Chondrocyte (in vitro differentiated cells): ENCODE data around the gene CYP24A1. TPM values are rescaled to one million over a fixed set of nuclear protein-coding genes. Genes with fewer than 3 reads are reported as not detected.

Experiments
- DNase-seq: peaks from one replicate; pipeline ENCODE4 v3.0.0; 2021; ENCODE audit warnings: mixed read lengths, low spot score
- H3K27ac Mint-ChIP-seq: one replicate; pipeline ENCODE4 v1.8.0; 2021; ENCODE audit warnings: mild to moderate bottlenecking, moderate library complexity, mixed read lengths; ENCODE audit not compliant: unreplicated experiment
- H3K27me3 Mint-ChIP-seq: 2 replicates; pipeline ENCODE4 v1.8.0; 2021; ENCODE audit warnings: low read depth, mixed read lengths
- H3K36me3 Mint-ChIP-seq: 2 replicates; pipeline ENCODE4 v1.8.0; 2021; ENCODE audit warnings: low read depth, mixed read lengths
- H3K4me1 Mint-ChIP-seq: 2 replicates; pipeline ENCODE4 v1.8.0; 2021; ENCODE audit warnings: low read depth, mild to moderate bottlenecking, mixed read lengths
- H3K4me3 Mint-ChIP-seq: one replicate; pipeline ENCODE4 v1.8.0; 2021; ENCODE audit warnings: mild to moderate bottlenecking, moderate library complexity, mixed read lengths; ENCODE audit not compliant: unreplicated experiment
- H3K9me3 Mint-ChIP-seq: 2 replicates; pipeline ENCODE4 v1.8.0; 2021; ENCODE audit warnings: low read depth, mixed read lengths
- CTCF ChIP-seq: fragments of 200-600 bp; sonication (generic); IDR thresholded peaks from 2 replicates; pipeline ENCODE4 v1.5.0; 2021; ENCODE audit warnings: antibody characterized with exemption, mild to moderate bottlenecking, moderate library complexity
- total RNA-seq: library from RNA; stranded (reverse); gene quantifications from 3 replicates; pipeline ENCODE4 v1.2.1, GENCODE V29; 2021

CYP24A1 gene
- total RNA-seq, 1 donor from 2014 or later = not detected

GRCh38 chr20:54138427-54138826 is 35.4 kb downstream of the CYP24A1 start:
- TF ChIP-seq CTCF = no peak
- Mint-ChIP-seq H3K4me3 (no peak overlapping the region), H3K27me3 (no peaks in the 10 kb centered on the region), H3K36me3 (no peaks in the 10 kb centered on the region), H3K27ac (no peak overlapping the region), H3K9me3 (peaks cover 3% of the 10 kb centered on the region), H3K4me1 (peaks cover 12% of the 10 kb centered on the region)
- DNase-seq = no peak

DNA sequence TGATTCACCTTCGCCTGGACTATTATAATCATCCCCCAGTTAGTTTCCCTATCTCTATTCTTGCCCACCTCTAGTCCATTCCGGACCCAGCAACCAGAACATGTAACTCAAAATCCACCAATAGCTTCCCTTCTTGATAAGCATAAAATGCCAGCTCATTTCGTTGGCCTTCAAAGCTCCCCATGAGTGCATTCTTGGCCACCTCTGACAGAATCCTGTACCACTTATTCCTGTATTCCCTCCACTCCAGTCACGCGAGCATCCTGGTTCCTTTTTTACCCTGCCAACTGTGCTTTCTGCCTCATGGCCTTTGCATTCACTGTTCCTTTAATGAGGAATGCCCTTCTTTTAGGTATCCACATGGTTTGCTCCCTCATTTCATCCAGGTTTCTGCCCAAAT is 36.7 kb downstream of the CYP24A1 start:
- no peaks in the 10 kb centered on the region for H3K27me3 Mint-ChIP-seq
- DNase-seq = no peak
- peaks cover 12% of the 10 kb centered on the region for H3K4me1 Mint-ChIP-seq
- H3K27ac Mint-ChIP-seq = no peak overlapping the region
- no peak overlapping the region for H3K4me3 Mint-ChIP-seq
- H3K36me3 Mint-ChIP-seq = no peaks in the 10 kb centered on the region
- no peak for TF ChIP-seq CTCF
- H3K9me3 Mint-ChIP-seq = peaks cover 3% of the 10 kb centered on the region

DNA sequence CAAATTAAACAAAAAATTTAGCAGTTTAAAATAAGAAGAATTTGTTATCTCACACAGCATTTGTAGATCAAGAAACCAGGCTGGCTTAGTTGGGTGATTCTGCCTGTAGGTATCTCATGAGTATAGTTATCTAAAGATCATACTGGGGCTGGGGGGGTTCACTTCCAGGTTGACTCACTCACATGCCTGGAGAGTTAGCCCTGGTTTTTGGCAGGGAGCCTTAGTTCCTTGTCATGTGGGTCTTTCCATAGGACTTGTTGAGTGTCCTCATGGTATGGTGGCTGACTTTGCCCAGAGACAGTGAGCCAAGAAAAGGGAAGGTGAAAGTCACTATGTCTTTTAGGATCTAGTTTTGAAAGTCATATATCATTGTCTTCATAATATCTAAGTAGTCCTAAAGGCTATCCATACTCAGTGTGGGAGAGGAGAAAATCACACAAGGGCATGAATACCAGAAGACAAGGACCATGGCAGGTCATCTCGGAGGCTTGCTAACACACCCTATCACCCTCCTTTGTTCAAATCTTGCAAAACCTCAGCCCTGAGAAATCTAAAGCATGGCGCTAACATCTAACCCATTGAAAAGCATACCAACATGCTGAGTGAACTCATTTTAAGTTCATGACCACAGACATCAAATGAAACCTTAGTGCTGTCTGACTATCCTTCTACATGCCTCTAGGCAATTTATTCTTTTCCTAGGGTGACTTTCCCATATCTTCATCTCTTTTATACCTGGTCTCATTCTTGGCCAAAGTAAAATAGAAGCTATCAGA is 39.2 kb downstream of the CYP24A1 start:
- no peak overlapping the region for H3K4me3 Mint-ChIP-seq
- H3K4me1 Mint-ChIP-seq = no peaks in the 10 kb centered on the region
- no peaks in the 10 kb centered on the region for H3K27me3 Mint-ChIP-seq
- DNase-seq = no peak
- no peak overlapping the region for H3K27ac Mint-ChIP-seq
- TF ChIP-seq CTCF = no peak
- H3K9me3 Mint-ChIP-seq = no peaks in the 10 kb centered on the region
- H3K36me3 Mint-ChIP-seq = no peaks in the 10 kb centered on the region

DNA sequence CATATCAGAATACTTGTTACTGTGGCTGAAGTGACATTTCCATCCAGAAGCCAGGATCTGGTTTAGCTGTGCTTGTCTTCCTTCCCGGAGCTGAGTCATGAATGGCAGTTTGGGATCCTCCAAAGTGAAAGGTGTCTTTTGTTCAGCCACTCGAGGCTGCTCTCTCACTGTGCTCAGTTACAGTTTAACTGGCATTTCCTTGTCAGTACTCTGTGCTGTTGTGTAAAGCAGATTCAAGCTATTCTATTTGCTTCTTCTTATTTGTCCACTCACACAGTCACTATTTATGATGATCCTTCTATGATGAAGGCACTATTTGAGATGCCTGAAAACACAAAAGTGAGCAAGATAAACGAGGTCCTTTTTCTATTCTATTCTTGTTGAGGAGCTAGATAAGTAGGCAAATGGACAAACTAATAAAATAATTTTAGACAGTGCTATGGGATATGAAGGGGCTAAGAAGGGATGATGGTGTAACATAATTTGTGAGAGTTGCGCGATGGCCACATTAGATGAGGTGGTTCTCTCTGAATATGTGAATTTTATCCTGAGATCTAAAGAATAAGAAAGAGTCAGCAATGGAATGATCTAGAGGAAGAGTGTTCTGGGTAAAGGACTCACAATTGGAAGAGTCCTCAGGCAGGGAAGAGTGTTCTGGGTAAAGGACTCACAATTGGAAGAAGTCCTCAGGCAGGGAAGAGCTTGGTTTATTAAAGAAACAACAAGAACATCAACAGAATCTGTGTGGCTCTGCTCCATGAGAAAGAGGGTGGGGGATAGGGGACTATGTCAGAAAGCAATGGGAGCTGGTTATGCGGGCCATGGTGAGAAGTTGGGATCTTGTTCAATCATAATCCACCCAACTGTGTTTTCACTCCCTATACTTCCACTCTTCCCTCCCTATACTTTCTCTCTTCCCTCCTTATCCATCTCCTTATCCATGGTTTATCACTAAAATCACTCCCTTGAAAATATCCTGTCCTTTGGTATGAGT is 40.1 kb downstream of the CYP24A1 start:
- Mint-ChIP-seq H3K27me3 (no peaks in the 10 kb centered on the region), H3K9me3 (no peaks in the 10 kb centered on the region), H3K36me3 (no peaks in the 10 kb centered on the region), H3K4me1 (no peaks in the 10 kb centered on the region), H3K4me3 (no peak overlapping the region), H3K27ac (no peak overlapping the region)
- no peak for TF ChIP-seq CTCF
- DNase-seq = no peak
